ENCODE data around the gene CRLF1. TPM values are rescaled to one million over a fixed set of nuclear protein-coding genes. Genes with fewer than 3 reads are reported as not detected.
"Not testable (repeated sequence)": the region's sequence is repeated elsewhere in the genome, so short reads cannot be mapped to it uniquely, and the experiment has no call there.

CRLF1 gene
- total RNA-seq, 1 experiment from 2014 or later = 0.86 TPM

DNA sequence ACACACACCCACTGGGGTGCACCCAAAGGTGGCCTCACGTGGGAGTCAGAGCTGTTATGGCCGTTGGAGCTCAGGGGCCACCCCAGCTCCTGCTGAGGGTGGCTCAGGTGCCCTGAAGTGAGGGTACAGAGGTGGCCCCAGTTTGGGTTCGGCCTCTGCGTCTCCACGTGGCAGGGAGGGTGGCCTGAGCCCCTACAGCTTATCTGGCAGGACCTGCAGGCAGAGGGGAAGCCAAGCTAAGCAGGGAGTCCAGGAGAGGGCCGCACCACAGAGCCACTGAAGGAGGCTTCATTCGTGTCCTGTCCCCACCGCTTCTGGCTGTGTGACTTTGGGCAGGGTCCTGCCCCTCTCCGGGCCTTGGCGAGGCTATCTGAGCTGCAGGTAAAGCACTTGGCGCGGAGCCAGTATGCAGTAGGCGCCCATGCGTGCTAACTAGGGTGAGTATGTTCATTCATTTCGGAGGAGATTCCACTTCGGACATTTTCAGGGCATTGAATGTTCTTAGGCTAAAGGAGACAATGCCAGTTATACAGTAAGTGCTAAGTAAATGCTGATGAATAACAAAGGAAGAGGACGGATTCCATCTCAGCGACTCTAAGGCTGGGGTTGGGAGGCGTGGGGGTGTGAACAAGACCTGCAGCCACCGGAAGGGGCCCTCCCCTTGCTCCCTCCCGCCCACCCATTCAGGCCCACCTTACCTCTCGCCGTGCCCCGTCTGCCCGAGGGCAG is 13.1 kb downstream of the CRLF1 start:
- DNase-seq (ENCODE audit: low read depth) = no peak

DNA sequence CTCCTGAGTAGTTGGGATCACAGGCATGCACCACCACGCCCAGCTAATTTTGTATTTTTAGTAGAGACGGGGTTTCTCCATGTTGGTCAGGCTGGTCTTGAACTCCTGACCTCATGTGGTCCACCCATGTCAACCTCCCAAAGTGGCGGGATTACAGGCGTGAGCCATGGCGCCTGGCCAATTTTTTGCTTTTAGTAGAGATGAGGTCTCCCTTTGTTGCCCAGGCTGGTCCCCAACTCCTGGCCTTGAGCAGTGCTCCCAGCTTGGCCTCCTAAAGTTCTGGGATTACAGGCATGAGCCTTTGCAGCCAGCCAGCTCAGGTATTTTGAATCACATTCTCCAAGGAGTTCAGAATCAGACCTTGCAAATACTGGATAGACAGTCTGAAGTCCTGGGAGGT is 13.9 kb downstream of the CRLF1 start:
- DNase-seq (ENCODE audit: low read depth) = not testable (repeated sequence)

DNA sequence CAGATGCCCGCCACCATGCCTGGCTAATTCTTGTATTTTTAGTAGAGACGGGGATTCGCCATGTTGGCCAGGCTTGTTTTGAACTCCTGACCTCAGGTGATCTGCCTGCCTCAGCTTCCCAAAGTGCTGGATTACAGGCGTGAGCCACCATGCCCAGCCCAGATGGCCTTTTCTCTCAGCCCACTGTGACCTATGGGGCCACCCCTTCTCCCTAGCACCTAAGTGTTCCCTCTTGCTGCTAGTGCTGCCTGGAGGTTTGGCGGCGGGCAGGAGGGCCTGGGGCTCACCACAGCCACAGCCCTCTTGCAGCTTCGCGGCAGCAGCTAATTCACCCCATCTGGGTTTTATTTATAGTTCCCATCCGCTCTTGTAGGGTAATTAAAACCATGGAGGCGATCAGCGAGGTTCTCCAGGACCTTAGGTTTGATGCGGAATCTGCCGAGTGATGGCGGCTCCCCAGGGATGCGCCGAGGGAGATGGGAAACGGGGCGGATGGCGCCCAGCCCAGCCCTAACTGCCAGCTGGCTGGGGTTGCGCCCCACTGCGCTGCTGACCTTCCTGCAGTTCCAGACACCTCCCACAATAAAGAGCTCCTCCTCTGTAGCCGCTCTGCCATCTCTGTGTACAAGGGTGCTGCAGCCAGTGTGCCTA is 14.7 kb downstream of the CRLF1 start:
- no peak for DNase-seq (ENCODE audit: low read depth)

DNA sequence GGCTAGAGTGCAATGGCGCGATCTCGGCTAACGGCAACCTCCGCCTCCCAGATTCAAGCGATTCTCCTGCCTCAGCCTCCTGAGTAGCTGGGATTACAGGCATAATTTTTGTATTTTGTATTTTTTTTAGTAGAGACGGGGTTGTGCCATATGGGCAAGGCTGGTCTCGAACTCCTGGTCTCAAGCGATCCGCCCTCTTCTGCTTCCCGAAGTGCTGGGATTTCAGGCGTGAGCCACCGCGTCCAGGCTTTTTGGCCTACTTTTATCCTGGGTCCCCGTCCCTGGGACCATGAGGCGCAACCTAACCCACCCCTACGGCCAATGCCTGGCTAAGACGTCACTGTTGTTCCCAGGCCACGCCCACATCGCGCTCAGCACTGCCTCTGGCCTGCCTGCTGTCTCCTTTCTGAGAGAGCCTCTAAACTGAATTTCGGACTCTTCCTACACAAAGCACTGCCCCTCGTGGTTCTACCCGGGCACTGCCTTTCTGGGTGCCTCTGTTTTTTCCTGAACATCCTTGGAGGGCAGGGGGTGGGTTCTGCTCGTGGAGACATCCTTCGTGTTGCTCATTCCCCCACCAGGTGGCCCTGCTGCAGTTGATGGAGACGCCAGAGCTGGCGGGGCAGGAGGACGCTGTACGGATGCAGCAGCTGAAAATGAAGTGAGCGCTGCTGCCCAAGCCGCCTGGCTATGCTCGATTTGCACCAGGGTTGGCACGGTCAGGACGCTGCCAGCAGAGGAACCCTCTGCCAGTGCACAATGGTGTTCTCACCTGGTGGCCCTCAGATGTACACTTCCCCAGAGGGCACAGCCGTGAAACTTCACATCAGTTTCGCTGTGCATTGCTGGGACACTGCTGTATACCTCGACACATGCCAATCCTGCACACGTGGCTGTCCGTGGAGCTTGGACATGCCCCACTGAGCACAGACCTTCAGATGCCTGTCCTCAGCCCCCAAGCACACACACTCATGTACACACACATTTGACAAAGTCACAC is 16.0 kb downstream of the CRLF1 start:
- DNase-seq (ENCODE audit: low read depth) = peak; percentile 39

DNA sequence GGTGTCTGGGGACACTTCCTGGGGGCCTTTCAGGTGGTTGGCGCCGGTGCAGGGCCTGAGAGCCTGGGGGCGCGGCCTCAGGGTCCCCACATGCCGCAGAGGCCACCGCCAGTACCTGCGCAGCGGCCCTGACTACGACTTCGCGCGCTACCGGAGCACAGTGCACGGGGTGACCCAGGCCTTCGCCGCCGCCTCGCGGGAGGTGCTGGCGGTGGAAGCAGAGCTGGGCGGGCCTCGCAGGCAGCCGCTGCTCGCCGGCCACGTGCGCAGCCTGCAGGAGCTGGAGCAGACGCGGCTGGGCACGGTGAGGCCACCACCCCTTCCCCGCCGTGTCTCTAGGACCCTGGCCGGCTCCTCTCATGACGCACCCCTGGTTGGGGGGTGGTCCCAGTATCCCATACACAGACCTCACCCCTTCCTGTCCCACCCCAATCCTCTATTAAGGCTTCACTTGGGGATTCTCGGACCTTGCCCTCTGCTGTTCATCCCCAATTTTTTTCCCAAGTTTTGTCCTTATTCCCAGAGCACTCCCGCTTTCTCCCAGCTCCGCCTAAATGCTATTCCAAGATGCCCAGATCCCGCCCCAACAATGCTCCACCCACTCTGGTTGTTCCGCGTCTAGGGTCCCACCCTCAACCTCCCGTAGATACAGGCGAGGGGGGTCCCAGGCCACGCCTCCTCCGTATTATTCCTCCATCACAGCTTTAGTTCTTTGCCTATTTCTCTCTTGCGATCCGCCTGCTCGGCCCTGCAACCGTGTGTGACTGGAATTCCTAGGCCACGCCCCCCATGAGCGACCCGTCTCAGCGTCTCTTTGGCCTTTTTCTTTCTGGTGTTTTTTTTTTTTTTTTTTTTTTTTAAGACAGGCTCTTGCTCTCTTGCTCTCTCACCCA is 17.0 kb downstream of the CRLF1 start:
- peak; percentile 51 for DNase-seq (ENCODE audit: low read depth)

DNA sequence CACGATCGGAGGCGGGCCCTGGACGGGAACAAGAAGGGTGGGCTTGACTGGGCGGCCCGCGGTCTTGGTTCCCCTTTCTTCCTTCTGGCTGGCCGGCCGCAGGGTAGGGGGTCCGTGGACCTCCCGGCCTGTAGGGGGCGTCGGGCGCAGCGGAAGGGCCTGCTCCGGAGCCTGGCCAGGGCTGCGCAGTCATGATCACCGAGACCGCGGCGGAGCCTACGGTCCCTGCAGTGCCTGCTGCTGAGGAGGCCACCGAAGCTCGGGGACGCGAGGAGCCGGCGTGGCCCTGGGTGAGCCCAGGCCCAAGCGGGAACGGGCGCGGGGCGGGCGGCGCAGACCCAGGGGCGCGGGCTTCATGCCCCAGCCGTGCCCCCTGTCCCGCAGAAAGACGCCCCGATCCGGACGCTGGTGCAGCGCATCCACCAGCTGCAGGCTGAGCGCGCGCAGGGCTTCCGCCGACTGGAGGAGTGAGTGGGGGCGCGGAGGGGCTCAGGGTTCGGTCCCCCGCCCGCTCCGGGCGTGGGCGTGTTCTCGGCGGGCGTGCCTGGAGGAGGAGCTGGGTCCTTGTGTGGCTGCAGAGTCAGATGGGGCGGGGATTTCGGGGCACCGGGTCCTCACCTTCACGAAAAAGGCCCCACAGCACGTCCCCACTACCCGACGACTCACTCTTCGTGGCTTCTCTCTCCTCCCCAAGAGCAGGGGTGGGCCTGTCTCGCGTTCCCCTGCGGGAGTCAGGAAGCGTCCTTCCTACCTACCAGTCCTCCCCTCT is 17.8 kb downstream of the CRLF1 start, which contains the start of gene REX1BD:
Gene REX1BD (plus strand): TSS at position 188 of the 769 bp plus-strand sequence. CDS start 4 bp downstream, at position 192.
- DNase-seq (ENCODE audit: low read depth) = peak; percentile 79

DNA sequence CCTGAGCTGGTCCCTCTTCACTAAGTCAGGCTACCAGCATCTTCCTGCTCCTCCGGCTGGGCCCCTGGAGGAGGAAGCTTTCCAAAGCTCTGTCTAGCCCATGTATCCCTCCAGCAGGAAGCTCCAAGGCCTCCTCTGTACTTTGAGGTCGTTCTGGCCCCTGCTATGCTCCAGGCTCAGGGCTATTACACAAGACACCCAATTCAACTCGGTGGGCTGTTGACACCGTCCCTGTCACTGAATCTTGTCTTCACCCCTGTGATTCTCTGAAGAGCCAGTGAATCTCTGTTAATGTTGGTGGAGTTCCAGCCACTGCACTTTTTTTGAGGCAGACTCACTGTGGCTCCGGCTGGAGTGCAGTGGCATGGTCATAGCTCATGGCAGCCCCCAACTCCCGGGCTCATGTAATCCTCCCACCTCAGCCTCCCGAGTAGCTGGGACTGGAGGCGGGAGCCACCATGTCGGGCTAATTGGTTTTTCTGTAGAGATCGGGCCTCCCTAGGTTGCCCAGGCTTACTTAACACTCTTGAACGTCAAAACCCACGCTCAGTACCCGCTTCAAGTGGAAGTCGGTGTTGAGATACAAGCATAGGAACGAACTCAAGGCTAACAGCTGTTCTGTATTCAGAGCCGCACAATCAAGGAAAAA is 18.5 kb downstream of the CRLF1 start:
- no peak for DNase-seq (ENCODE audit: low read depth)

DNA sequence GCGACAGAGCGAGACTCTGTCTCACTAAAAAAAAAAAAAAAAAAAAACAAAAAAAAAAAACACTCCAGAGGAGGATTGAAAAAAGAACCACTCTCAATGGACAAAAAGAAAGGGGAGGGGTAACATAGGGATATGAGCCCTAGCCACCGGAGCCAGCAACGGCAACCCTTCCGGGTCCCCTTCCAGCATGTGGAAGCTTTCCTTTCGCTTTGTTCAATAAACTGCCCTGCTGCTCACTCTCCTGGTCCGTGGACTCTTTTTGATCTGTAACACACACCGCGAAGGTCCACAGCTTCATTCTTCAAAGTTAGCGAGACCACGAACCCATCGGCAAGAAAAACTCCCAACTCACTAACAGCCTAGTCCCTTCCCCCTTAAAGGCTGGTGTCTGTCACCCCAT is 19.0 kb downstream of the CRLF1 start:
- no peak for DNase-seq (ENCODE audit: low read depth)

DNA sequence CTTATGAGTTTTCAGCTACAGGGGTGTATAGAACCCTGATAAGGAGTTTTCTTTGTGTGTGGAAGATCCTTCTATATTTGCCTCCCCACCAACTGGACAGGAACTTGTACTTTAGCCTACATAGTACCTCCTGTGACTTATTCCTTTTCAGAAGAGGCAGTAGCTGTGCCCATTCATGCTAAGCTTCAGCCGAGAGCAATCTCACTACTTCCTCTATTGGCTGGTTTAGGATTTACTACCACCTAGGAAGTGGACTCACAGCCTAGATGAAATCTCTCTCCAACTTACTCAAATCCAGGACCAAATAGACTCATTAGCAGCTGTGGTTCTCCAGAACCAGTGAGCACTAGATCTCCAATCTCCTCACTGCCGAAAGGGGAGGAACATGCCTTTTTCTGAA is 20.3 kb downstream of the CRLF1 start:
- DNase-seq (ENCODE audit: low read depth) = no peak

DNA sequence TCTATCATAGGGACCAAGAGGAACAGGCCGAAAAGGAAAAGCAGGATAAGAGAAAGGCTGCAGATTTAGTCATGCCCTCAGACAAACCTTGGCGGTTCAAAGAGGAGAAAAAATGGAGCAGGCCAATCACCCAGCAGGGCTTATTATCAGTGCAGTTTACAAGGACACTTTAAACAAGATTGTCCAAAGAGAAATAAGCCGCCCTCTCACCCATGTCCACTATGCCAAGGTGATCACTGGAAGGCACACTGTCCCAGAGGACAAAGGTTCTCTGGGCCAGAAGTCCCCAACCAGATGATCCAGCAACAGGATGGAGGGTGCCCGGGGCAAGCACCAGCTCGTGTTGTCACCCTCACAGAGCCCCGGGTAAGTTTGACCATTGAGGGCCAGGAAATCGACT is 26.3 kb downstream of the CRLF1 start:
- no peak for DNase-seq (ENCODE audit: low read depth)

DNA sequence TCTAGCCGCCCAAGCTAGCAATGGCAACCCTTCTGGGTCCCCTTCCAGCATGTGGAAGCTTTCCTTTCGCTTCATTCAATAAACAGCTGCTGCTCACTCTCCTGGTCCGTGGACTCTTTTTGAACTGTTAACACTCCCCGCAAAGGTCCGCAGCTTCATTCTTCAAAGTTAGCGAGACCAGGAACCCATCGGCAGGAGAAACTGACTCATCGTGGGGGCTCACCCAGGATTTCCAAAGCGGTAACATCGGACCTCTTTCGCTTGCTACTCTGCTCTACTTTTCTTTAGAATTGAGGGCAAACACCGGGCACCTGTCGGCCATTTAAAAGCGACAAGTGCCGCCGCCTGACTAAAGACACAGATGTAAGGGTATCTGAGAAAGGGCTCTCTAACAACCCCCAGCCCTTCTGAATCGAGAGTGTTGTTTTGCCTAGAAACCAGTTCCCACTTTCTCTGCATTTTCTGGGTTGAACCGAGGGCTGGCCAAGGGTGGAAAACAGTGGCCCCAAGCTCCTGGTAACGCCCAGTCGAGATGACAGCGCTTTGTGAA is 29.2 kb downstream of the CRLF1 start:
- no peak for DNase-seq (ENCODE audit: low read depth)

DNA sequence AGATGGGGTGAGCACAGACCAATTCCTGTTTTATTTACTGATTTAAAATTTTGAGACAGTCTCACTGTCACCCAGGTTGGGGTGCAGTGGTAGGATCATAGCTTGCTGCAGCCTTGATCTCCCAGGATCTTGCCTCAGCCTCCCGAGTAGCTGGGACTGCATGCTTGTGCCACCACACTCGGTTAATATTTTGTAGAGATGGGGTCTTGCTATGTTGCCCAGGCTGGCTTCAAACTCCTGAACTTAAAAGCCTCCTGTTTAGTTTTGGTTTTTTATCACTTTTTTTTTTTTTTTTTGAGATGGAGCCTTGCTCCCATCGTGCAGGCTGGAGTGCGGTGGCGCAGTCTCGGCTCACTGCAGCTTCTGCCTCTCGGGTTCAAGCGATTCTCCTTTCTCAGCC is 30.2 kb downstream of the CRLF1 start:
- DNase-seq (ENCODE audit: low read depth) = no peak

DNA sequence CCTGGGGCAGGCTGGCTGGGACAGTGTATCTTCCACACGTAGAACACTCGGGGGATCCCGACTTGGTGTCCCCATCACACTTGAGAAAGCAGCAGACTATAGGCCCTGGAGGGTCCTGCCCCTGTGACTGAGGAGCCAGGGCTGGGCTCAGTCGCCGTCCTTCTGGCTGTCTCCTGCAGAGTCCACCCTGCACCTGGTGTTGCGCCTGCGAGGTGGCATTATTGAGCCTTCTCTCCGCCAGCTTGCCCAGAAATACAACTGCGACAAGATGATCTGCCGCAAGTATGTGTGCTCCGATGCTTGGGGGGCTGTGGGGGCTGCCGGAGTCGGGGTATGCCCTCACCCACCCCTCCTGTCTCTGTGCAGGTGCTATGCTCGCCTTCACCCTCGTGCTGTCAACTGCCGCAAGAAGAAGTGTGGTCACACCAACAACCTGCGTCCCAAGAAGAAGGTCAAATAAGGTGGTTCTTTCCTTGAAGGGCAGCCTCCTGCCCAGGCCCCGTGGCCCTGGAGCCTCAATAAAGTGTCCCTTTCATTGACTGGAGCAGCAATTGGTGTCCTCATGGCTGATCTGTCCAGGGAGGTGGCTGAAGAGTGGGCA is 31.8 kb downstream of the CRLF1 start:
- no peak for DNase-seq (ENCODE audit: low read depth)

DNA sequence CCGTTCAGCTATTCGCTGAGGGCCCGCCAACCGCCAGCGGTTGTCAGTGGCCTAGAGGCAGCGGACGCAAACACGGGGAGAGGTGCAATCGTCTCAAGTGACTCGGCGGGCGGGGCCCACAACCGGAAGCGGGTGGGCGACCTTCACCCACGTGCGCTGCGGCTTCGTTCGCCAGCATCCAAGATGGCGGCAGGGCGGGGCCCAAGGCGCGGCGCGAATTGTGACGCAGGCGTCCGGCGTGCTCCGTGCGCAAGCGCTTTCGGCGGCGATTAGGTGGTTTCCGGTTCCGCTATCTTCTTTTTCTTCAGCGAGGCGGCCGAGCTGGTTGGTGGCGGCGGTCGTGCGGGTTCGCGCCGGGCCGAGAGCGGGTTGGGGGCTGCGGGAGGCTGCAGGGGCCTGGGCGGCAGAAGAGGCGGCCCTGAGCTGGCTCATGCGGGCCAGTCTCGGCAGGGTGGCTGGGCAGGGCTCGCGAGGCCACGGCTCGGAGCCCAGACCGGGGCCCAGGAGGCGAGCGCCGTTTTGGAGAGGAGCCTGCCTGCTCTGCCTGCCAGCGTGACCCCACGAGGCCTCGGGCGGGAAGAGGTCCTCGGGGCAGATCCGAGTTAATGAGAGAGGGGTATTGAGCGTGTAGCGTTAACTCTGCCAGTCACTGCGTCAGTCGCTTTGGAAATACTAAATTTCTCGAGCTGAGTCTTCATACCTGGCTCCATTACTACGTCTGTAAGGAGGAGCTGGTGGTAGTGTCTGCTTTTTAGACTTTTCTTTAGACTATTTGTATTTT is 34.8 kb downstream of the CRLF1 start, which contains the start of gene UBA52:
Gene UBA52 (plus strand): TSS at position 294 of the 781 bp plus-strand sequence. CDS start 1,444 bp downstream, outside the sequence.
- DNase-seq (ENCODE audit: low read depth) = peak; percentile 93

DNA sequence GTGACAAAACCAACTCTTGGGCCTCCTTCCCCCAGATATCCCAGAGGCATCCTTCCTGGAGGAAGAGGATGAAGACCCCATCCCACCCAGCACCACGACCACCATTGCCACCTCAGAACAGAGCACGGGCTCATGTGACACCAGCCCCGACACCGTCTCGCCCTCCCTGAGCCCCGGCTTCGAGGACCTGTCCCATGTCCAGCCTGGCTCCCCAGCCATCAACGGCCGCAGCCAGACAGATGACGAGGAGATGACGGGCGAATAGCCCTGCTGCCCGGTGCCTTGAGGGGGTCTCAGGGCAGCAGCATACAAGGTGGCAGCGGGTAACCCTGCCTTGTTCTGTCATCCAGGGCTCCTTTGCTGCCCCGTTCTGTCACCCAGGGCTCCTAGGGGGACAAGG is 38.2 kb downstream of the CRLF1 start:
- no peak for DNase-seq (ENCODE audit: low read depth)

DNA sequence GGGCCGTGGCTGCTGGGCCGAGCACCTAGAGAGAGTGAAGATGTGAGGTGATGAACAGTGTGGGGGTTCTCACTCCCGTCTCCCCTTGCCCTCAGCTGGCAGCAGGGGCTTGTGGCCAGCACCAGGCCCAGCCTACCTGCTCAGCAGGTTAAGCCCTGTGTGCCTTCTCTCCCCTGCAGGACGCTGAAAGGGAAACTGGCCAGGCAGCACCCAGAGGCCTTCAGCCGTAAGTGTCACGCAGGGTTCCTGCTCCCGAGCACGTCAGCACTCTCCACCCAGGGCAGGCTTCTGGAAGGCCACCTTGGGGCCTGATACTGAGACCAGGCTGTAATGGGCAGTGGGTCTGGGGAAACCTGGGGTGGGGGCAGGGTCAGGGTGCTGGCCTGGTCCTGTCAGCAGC is 39.6 kb downstream of the CRLF1 start:
- no peak for DNase-seq (ENCODE audit: low read depth)

DNA sequence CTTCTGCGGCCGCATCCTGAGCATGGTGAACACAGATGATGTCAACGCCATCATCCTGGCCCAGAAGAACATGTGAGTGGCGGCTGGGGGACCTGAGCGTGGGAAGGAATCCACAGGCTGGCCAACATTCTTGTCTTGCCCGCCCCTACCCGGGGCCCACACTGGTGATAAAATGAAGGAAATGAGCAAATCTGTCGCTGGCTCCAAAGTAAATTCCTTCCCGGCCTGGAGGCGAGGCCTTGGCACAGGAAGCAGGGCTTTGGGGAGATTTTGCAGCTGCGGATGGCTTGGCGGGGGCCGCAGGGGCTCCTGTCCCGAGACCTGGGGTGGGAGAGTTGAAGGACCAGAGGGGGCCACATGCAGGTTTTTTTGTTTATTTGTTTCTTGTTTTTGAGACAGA is 44.5 kb downstream of the CRLF1 start:
- no peak for DNase-seq (ENCODE audit: low read depth)

DNA sequence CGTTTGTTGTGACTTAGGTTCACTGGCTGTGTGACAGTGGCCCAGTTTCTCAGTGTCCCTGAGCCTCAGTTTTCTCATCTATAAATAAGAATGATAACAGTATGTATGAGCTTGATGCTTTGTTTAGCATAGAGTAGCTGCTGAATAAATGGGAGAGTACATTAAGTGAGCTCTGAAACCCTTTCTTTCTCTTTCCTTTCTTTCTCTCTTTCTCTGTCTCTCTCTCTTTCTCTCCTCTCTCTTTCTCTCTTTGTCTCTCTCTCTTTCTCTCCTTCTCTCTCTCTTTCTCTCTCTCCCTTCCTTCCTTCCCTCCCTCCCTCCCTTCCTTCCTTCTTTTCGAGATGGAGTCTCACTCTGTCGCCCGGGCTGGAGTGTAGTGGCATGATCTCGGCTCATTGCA is 46.9 kb downstream of the CRLF1 start:
- DNase-seq (ENCODE audit: low read depth) = no peak

Measured in LHCN-M2 (cell line).